Stimulated activated CD4-positive, alpha-beta T cell treated with anti-CD3 and anti-CD28 coated beads, TNF-alpha, amount 100 ng/mL, for 24 hours (primary cell): ENCODE results near the gene CDH4.

ENCODE experiments used
- DNase-seq, 3 experiments: peaks; one replicate each; pipeline ENCODE4 v3.0.0-alpha.2; 2020; ENCODE audit warnings: low read depth in 3 of 3

The CDH4 gene

DNA sequence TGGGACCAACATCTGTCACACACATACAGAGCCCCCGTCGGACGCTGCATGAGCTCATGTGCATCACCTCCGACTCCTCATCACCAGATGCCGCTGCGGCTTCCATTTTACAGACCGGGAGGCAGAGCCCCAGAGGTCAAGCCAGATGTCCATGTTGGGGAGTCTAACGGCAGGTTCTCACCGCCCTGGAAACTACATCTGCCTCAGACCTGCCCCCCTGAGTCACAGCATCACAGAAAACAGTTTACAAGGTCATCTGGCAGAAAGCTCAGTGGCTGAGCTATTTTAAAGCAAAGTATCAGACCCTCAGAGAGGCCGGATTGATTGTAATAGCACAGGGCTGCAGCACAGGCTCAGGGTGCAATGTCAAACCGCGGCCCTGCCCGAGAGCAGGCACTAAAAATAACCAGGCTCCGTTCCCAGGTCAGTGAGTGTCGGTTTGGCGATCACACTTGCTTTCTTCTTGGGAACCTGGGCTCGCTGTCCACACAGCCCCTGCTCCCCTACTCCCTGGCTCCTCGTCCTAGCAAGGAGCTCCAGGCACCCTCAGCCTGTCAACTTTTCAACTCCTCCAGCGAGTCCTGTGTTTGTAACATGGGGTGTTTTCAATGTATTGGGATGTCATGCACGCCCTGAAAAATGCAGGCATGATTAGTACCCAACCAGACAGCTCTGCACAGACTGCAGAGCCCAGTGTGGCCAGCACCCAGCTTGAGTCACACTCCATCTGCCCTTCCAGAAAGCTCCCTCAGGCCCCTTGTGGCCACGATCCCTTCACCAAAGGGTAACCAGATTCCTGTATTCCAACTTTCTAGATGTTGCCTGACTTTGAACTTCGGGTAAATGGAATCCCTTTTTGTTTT is 264.5 kb downstream of the CDH4 start:
- no peak for DNase-seq

DNA sequence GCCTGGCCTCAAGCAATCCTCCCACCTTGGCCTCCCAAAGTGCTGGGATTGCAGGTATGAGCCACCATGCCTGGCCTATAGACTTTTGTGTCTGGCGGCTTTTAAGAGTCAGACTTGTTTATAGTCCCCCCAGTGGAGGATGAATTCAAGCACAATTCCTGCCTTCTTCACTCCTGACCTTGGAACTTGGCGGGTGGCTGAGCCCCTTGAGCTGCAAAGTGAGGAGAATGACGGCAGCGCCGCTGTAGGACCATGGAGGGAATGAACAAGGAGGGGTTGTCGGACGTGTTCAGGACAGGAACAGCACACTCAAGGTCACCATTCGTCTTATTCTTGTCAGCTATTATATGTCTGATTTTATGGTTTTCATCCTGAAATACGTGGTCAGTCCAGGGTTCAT is 265.4 kb downstream of the CDH4 start:
- DNase-seq, result no peak

DNA sequence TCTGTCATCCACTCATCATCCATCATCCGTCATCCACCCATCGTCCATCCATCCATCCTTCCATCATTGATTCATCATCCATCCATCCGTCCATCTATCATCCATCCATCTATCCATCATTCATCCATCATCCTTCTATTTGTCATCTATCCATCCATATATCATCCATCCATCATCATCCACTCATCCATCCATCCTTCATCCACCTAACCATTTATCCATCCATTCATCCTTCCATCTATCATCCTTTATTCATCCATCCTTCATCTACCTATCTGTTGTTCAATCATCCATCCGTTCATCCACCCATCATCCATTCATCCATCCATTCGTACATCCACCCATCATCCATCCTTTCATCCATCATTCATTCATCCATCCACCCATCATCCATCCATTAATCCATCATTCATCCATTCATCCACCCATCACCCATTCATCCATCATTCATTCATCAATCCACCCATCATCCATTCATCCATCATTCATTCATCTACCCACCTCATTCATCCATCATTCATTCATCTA is 266.4 kb downstream of the CDH4 start:
- DNase-seq, result no peak

DNA sequence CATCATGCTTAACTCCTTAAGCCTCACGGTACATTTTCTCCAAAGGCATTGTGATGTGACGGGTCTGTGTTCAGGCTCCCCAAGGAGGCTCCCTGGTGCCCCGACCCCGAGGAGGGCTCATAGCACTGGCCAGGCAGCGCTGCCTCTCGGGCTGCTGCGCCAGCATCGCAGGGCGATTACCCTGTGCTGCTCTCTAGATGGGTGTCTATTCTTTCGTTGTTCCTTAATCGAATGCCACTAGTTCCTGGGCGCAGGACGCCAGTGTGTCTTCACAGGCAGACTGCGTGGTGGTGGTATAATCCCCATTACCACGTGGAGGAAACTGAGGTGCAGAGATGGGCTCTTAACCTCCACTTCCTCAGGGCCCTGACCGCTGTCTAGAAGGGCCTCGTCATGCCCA is 267.4 kb downstream of the CDH4 start:
- DNase-seq, result no peak

DNA sequence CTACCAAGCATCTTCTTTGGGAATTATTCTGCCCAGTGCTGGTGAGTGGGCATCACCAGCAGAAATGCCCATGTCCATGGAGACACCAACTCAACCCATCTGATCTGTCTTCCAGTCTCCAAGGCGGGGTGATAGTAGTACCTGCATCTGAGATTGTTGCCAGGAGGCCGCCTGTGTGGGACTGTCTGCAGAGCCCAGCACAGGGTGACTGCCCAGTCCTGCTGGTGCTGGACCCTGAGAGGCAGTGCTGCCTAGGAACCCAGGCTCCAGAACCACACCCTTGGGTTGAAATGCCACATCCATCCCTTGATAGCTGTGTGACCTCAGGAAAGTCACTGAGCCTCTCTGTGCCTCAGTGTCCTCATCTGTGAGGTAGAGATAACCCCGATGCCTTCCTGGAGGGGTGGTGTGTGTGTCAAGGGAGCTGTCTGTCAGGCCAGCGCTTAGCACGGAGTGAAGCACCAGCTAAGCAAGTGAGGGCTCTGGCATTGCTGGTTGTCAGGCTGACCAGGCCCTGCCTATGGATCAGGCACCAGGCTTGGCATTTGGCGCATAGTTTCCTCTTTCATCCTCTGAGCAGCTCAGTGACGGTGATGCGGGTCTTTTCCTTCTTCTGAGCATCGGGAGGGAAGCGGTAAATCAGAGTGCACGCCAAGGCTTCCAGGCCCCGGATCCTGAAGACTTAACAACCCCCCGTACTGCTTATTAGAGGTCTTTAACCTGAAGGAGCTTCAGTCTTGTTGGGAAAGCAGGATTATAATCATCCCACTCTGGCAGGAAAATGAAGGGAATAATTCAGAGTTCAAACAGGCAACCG is 268.2 kb downstream of the CDH4 start:
- DNase-seq, result no peak

DNA sequence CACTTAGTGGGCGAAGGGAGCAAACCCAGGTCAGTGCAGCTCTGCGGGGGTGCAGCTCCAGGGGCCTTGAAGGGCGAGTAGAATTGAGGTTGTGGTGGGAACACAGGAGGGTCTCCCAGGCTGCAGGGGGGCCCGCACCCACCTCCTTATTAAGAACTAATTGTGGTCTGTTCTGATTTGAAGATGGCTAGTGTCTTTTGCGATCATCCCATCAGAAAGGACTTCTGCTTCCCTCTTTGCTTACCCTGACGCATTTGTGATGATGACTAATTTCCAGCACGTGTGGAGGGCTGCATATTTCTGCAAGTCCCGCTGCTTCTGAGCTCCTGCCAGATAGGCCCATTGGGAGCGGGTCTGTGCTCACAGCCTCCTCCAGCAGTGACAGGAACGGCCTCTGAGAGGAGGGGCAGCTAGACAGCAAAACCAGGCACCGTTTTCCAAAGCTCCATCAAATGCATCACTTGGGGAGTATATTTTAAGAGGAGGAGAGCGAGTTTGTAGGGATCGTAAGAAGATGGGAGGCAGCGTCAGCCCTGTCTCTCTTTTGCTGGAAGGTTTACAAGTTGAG is 268.9 kb downstream of the CDH4 start:
- DNase-seq, result no peak

DNA sequence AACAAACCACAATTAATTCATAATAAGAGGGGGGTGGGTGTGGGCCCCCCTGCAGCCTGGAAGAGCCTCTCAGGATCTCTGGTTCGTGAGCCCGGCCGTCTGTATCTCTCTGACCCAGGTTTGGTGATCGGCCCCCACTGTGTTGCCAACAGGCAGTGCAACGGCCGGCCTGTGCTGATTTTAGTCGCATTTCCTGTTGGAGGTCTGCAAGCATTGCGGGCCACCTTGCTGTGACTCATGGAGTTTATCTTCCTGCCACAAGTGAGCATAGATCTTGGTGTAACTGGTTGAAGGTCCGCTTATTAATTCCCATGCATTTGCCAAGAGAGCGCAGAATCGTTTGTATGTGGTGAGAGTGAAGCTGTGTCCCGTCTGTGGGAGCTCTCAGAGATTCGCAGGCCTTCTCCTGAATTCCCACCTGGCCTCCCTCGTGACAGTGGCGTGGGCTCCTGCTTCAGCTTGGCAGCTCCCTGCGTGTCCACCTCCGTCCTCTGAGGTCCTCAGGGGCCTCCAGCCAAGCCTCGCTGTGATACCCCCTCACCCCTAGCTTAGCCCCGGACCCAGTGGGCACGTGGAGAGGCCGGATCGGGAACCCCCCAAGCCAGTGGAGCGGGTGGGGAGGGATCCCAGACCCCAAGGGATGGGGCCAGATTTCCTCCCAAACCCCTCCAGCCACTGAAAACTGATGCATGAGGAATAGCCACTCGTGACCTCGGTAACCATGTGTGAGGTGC is 269.8 kb downstream of the CDH4 start:
- no peak for DNase-seq

DNA sequence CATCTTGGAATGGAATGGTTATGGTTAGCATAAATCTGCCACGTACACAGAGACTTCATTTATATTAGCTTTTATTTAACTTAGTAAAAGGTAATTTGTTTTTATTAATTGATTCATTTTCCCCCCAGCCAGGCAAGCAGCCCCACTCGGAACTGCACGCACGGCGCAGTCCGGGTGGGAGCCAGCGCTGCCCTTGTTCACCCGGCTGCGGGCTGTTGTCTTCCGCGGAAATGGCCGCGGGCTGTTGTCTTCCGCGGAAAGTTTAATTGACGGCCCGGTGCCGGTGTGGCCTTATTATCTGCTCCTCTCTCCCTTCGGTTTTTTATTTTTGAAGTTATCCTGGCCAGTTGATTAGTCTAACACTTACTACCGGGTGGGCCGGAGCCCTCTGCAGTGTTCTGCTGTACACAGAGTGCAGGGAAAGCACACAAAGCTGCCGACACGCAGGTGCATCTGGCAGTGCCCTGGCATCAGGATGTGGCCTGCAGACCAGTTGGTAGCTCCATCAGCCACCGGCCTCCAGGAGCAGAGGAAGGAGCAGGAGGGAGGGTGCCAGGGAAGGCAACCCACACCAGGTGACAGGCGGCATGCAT is 270.5 kb downstream of the CDH4 start:
- DNase-seq, result no peak

DNA sequence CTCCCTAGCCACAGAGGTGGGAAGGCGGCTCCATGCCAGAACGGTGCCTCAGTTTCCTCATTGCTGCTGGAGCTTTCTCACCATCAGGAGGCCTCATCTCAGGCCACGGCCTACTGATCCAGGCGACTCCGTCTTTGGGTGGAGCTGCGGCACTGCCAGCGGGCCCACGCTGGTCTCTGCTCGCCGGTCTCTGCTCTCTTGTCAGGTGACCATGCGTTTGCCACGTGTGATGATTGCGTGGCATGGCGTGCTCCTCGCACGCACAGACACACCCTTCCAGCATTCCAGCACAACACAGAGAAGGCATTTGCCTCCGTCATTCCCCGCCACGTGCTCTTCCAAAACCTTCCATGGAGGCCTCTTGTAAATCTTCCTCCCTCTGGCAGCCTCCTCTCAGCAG is 271.1 kb downstream of the CDH4 start:
- DNase-seq, result no peak

DNA sequence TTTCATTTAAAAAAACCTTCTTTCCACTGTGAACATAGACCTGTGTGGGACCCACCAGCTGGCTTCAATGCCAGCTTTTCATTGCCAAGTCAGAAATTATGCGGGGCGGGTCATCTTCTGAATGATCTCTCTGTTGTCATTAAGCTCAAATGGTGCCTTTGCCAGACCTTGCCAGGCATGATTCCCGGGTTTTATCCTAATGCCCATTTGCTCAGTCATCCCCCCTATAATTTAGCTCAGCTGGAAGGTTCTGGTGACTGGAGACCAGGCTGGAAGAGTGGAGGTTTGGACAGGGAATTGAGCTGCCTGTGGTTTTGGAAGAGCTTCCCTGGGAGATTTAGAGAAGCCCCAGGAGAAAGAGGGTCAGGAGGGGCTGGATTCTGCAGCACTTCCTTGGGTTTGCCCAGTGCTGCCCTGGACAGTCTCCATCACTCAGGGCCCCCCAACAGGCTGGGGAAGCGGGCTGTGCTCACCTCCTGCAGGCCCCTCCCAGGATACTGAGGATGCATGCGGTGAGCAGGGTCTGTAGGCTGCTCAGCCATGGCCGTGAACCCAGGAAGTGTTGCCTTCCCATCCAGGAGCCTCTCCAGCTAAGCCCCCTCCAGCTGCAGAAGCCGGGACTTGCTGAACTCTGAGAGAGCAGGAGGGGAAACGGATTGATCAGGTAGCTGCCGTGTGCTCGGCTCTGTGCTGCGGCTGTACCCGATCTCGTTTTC is 273.0 kb downstream of the CDH4 start:
- DNase-seq, result no peak

DNA sequence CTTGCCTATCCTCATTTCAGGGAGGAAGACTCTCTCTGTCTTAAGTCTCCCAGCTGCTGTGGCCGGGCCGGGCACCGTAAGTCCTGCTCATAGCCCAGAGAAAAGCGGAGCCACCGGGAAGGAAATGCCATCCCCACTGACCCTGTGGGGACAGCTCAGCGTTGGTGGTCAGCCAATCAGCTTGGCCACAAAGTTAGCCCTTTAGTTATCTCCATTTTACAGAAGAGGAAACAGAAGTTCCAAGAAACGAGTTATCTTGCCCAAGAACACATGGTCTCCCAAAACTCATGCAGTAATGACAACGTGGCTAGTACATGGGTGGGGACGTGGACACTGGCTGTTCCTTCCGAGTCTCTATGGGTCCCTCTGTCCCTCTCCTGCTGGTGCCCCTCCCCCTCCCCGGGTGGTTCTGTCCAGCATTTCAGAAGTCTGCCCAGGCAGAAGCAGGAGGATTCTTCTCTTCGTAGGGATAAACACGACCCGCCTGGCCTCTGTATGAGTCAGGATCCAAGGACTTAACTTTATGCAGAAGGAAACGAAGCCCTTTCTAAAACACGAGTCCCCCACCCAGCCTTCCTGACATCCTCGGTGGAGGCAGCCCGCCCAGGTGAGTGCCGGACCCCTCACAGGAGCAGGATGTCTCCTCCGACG is 273.8 kb downstream of the CDH4 start:
- no peak for DNase-seq

DNA sequence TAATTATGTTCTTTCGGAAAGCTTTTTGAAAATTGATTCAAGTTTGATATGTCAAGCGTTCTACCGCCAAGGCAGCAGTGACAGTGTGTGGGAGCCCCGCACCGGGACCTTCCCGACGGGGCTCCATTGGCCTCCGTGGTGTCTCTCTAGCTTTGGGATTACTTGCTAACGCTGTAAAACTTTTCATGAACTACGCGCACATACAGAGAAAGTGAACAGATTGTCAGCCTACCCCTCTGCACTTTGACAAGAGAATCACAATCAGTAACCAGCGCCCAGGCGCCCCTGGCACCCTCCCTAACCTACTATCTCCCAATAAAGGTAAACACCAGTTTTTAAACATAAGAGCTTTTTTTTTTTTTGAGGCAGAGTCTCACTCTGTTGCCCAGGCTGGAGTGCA is 274.8 kb downstream of the CDH4 start:
- no peak for DNase-seq

DNA sequence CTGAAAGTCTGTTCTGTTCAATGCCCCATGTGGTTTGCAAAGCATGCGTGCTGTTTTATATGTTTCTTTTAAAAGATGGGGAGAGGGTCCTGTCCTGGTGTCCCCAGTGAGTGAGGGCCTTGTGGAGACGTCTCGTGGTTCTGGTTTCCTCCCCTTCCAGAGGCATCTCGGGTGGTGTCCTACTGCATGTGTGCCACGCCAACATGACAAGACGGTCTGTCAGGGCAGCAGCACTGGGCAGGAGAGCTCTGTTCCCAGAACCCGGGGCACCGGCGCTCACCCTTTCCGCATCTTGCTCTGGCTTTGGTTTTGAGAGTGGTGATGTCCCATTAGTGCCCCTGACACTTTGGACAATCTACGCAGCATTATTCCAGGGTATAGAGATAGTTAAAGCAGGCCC is 275.6 kb downstream of the CDH4 start:
- no peak for DNase-seq

DNA sequence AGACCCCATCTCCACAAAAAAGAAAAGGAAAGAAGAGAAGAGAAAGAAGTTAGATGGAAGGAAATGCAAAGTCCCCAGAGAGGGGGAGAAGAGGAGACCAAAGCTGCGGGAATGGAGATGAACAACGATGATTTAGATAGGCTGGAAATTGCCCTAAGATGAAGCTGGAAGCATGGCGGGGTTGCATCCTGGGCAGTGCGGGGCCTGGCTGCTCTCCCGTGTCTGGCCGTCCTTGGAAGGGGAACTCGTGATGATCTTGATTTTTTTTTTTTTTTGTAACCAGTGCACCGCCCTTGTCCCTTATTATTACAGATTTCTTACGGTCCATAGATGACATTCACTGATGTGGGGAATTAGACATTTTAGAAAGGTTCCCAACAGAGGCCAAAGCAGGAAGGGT is 276.5 kb downstream of the CDH4 start:
- no peak for DNase-seq

DNA sequence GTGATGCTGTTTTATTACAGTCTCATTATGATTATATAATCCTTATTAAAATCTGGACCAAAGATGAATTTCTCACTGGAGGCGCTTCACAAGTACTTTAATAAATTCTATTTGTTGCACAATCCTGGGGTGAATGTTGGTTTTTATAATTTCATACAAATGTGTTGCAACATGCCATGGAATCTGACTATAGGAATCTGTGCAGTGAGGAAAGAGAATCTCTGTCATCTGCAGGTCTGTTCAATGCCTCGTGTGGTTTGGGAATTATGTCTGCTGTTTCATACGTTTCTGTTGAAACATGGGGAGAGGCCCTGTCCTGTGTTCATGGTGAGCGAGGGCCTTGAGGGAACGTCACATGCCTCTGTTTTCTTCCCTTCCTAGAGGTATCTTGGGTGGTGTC is 277.3 kb downstream of the CDH4 start:
- no peak for DNase-seq

DNA sequence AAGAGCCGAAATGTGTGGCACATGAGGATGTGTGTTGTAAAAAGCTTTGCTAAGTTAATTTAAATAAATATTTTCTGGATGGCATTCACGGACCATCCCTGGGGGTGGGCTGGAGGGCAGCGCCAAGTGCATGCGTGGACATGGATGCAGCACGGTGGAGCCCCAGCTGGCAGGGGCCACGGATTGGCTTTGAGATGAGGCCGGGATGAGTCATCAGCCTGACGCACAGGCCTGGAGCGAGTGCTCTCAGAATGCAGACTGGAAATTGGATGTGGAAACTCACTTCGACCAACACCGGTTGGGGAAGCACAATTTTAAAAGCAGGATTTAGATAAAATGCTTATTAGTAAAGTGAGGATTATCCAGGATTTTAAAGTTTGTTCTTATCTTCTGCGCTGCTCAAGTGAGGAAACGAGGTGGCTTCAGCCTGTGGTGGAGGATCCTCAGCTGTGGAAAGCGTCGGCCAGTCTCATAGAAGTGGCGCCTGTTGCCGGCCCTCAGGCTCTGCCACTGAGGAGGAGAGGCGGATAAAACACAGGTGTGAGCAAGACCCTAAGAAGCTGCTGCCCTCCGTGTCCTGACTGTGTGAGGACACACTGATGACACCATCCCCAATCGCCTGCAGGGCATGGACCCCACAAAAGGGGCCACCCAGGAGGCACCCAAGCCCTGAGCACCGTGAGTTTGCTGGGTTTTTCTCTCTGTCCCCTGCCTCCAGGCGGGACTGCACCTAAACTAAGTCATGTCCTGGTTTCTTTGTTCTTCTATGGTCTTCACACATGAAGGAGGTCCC is 279.7 kb downstream of the CDH4 start:
- no peak for DNase-seq

DNA sequence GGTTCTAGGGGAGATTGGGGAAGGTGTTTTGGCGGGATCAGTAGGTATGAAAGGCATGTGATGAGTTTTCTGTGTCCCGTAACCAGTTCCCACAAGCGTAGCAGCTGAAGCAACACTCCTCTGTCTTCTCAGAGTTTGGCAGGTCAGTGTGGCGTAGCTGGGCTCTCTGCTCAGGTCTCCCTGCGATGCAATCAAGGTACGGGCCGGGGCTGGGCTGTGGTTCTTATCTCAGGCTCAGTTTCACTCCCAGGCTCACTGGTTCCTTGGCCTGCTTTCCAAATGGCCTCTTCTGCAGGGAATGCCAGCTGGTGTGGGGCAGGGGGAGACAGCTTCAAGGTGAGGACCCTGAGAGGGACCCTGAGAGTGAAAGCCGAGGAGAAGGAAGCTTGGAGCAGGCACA is 280.7 kb downstream of the CDH4 start:
- no peak for DNase-seq

DNA sequence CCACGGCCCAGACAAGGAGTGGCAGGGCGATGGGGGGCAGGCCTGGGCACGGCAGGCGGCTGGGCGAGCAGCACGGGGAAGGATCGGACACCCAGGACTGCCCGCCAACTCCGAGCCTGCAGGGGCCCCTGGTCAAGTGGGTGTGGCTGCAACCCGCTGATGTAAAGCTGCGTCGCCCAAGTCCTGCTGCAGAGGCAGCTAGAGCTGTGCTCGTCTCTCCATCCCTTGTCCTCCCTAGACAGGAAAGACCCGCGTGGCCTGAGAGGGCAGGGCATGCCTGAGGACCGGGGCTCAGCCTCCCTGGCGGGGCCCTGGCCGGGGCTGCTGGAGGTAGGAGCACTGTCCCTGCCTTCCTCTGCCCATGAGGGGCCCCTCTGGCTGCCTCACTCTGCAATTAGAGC is 281.2 kb downstream of the CDH4 start:
- no peak for DNase-seq

DNA sequence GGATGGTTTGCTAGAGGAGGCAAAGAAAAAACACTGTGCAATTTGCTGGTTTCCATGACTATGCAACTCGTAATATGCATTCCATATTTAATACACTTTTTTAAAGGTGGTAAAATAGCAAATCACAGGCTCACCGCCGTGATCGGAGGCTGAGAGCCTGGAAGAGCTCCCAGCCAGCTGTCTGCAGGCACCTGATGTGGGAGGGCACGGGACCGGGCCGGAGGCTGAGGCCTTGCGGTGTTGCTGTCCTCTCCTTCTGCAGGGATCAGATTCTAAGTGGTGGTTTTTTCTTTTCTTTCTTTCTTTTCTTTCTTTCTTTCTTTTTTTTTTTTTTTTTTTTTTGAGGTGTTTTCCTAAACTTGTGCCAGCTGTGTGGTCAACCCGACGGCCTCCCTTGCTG is 282.3 kb downstream of the CDH4 start:
- DNase-seq, result no peak

DNA sequence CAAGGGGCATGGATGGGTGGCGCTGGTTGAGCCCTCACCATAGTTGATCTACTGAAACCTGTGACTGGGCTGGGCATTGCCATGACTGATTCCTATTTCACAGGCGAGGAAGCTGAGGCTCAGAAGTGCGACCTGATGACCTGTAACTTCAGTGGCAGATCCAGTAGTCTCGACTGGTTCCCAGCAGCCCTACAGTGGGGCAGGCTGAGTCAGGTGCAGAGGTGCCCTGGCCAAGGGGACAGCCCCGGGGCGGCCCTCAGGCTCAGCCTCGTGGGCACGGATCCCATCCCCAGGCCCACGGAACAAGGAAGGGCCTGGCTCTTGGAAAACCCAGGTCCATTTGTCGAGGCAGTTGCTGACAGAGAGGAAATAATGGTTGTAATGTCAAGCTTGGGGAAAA is 283.0 kb downstream of the CDH4 start:
- DNase-seq, result no peak
